Ascending aorta (tissue), 2 donors: ENCODE measurements around the gene TUBB2A. TPM values are rescaled to one million over a fixed set of nuclear protein-coding genes. Genes with fewer than 3 reads are reported as not detected.
"Not testable (repeated sequence)": the region's sequence is repeated elsewhere in the genome, so short reads cannot be mapped to it uniquely, and the experiment has no call there.

Experiments used
- DNase-seq, 2 donors: peaks; one replicate each; pipeline ENCODE4 v3.0.0-alpha.2; 2019; ENCODE audit warnings: low spot score in 2 of 2
- H3K27ac ChIP-seq, 2 donors: fragments of 200-600 bp; sonication (generic); one replicate each; pipeline ENCODE4 v1.5.1; 2016 to 2017; ENCODE audit warnings: mild to moderate bottlenecking in 1 of 2
- H3K27me3 ChIP-seq: fragments of 200-600 bp; sonication (generic); one replicate; pipeline ENCODE4 v1.5.1; 2017
- H3K36me3 ChIP-seq, 2 donors: fragments of 200-600 bp; sonication (generic); one replicate each; pipeline ENCODE4 v1.5.1; 2016
- H3K4me1 ChIP-seq, 2 donors: fragments of 200-600 bp; sonication (generic); one replicate each; pipeline ENCODE4 v1.5.1; 2016 to 2017; ENCODE audit warnings: mild to moderate bottlenecking in 1 of 2
- H3K4me3 ChIP-seq, 2 donors: fragments of 200-600 bp; sonication (generic); one replicate each; pipeline ENCODE4 v1.5.1; 2016 to 2017; ENCODE audit warnings: mild to moderate bottlenecking in 1 of 2
- H3K9me3 ChIP-seq, 2 donors: fragments of 200-600 bp; sonication (generic); one replicate each; pipeline ENCODE4 v1.5.1; 2016
- CTCF ChIP-seq, 3 experiments: fragments of 200-600 bp in 2 of 3; fragments of 450-650 bp in 1 of 3; sonication (generic) in 2 of 3; IDR thresholded peaks; one replicate each; pipeline ENCODE4 v1.5.1; 2016 to 2019; ENCODE audit warnings: antibody characterized with exemption in 3 of 3, mild to moderate bottlenecking in 1 of 3, moderate library complexity in 1 of 3
- intact Hi-C: fragments of 100-400 bp; cut with DNase I; formaldehyde crosslinking; loops from one replicate; pipeline ENCODE4 v1.15.1; 2023
- total RNA-seq: library from RNA; depleted of rRNA; stranded (reverse); fragments of >200 nt; gene quantifications from one replicate; pipeline ENCODE4 v1.1.0, GENCODE V29; 2016

TUBB2A gene
- total RNA-seq, 1 donor from 2014 or later, result 121 TPM

- Histone ChIP-seq H3K4me1 (no peaks in the 10 kb centered on the region), H3K27me3 (no peaks in the 10 kb centered on the region), H3K27ac (no peak overlapping the region), H3K9me3 (peaks cover 0 to 8% of the 10 kb centered on the region in 2 donors), H3K4me3 (no peak overlapping the region), H3K36me3 (no peaks in the 10 kb centered on the region)
- intact Hi-C loops, result no loop called here
- DNase-seq, result no peak
- no peak for TF ChIP-seq CTCF (IDR thresholded peaks at IDR 0.05)
These were observed 44.0 kb upstream of the TUBB2A start for GRCh38 chr6:3201388-3201787.

GRCh38 chr6:3200682-3201081 is 43.3 kb upstream of the TUBB2A start:
- no peak for TF ChIP-seq CTCF (IDR thresholded peaks at IDR 0.05)
- H3K4me1 ChIP-seq, result no peaks in the 10 kb centered on the region
- no peaks in the 10 kb centered on the region for H3K27me3 ChIP-seq
- H3K27ac ChIP-seq, result no peak overlapping the region
- peaks cover 0 to 8% of the 10 kb centered on the region in 2 donors for H3K9me3 ChIP-seq
- intact Hi-C loops, result no loop called here
- DNase-seq, result no peak
- H3K4me3 ChIP-seq, result no peak overlapping the region
- H3K36me3 ChIP-seq, result no peaks in the 10 kb centered on the region

GRCh38 chr6:3199382-3199781 is 42.0 kb upstream of the TUBB2A start:
- Histone ChIP-seq H3K4me1 (no peaks in the 10 kb centered on the region), H3K27ac (no peak overlapping the region), H3K27me3 (no peaks in the 10 kb centered on the region), H3K4me3 (no peak overlapping the region), H3K36me3 (no peaks in the 10 kb centered on the region), H3K9me3 (peaks cover 0 to 1% of the 10 kb centered on the region in 2 donors)
- TF ChIP-seq CTCF (IDR thresholded peaks at IDR 0.05), result no peak
- no peak for DNase-seq
- intact Hi-C loops, result no loop called here

GRCh38 chr6:3197734-3198133 is 40.4 kb upstream of the TUBB2A start:
- H3K27ac ChIP-seq, DNase-seq, H3K36me3 ChIP-seq, intact Hi-C loops, H3K27me3 ChIP-seq, H3K4me1 ChIP-seq, H3K9me3 ChIP-seq, H3K4me3 ChIP-seq: not testable (repeated sequence)

GRCh38 chr6:3196770-3197169 is 39.4 kb upstream of the TUBB2A start:
- H3K4me3 ChIP-seq, result no peak overlapping the region
- H3K27ac ChIP-seq, result no peak overlapping the region
- H3K36me3 ChIP-seq, result no peaks in the 10 kb centered on the region
- no peaks in the 10 kb centered on the region for H3K4me1 ChIP-seq
- H3K9me3 ChIP-seq, result no peaks in the 10 kb centered on the region
- intact Hi-C loops, result no loop called here
- DNase-seq, result no peak
- no peaks in the 10 kb centered on the region for H3K27me3 ChIP-seq
- TF ChIP-seq CTCF (IDR thresholded peaks at IDR 0.05), result no peak

- Histone ChIP-seq H3K4me3 (no peak overlapping the region), H3K4me1 (no peaks in the 10 kb centered on the region), H3K27me3 (no peaks in the 10 kb centered on the region), H3K9me3 (no peaks in the 10 kb centered on the region), H3K27ac (no peak overlapping the region), H3K36me3 (no peaks in the 10 kb centered on the region)
- no peak for TF ChIP-seq CTCF (IDR thresholded peaks at IDR 0.05)
- no peak for DNase-seq
- intact Hi-C loops, result no loop called here
These were observed 38.6 kb upstream of the TUBB2A start for GRCh38 chr6:3195695-3196497.
